Lower leg skin (tissue), 4 donors: ENCODE measurements around the gene STAB1. TPM values are rescaled to one million over a fixed set of nuclear protein-coding genes. Genes with fewer than 3 reads are reported as not detected.
A peak's percentile ranks its signal among the peaks of the same experiment; 100 is the strongest.

Source experiments
- DNase-seq, 2 donors: peaks; one replicate each; pipeline ENCODE4 v3.0.0-alpha.2; 2019; ENCODE audit warnings: low spot score in 2 of 2
- H3K4me3 ChIP-seq: fragments of 200-600 bp; sonication (generic); 2 replicates; pipeline ENCODE4 v1.5.1; 2017; ENCODE audit warnings: mild to moderate bottlenecking, low read depth; ENCODE audit not compliant: poor library complexity, severe bottlenecking
- POLR2A ChIP-seq, 2 donors: fragments of 450-650 bp; IDR thresholded peaks; one replicate each; pipeline ENCODE4 v1.6.1; 2016 to 2017; ENCODE audit warnings: antibody characterized with exemption in 2 of 2, mild to moderate bottlenecking in 1 of 2, moderate library complexity in 1 of 2
- WGBS, 2 donors: methylation state at CpG; one replicate each; pipeline ENCODE4 v1.1.5; 2018; 5-methylcytosine and 5-hydroxymethylcytosine counted together
- intact Hi-C: fragments of 100-400 bp; cut with DNase I; formaldehyde crosslinking; loops from one replicate; pipeline ENCODE4 v1.15.0; 2023; ENCODE audit warnings: low total_unique reads
- total RNA-seq, 4 donors: library from RNA; depleted of rRNA; stranded (reverse); fragments of >200 nt; gene quantifications; one replicate each; pipeline ENCODE4 v1.1.0, GENCODE V29; 2016
- TF ChIP-seq, protein P1 (sequence below), 3 donors: fragments of 450-650 bp; IDR thresholded peaks; one replicate each; pipeline ENCODE4 v1.5.1; 2016; ENCODE audit warnings: antibody characterized with exemption in 3 of 3, mild to moderate bottlenecking in 3 of 3, moderate library complexity in 2 of 3

The STAB1 gene
- total RNA-seq, 4 donors from 2014 or later: 10.1 to 23.9 (median 12.1) TPM

DNA sequence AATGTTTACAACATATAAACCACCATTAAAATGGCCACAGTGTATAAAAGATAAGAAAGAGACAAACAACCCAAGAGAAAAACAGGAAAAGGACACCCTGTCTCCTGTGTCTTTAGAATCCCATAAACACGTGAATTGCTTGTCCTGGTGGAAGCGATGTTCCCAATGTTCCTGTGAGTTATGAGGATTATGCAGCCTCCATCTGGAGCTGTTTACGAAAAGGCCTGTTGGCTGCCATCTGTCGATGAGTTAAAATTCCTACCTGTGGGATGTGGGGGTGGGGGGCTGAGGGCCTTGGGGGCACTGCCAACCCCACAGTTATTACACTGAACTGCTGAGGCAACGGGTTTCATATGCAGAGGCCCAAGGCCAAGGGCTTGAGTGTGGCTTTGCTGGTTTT is 26.1 kb upstream of the STAB1 start:
- TF ChIP-seq, protein P1, sequence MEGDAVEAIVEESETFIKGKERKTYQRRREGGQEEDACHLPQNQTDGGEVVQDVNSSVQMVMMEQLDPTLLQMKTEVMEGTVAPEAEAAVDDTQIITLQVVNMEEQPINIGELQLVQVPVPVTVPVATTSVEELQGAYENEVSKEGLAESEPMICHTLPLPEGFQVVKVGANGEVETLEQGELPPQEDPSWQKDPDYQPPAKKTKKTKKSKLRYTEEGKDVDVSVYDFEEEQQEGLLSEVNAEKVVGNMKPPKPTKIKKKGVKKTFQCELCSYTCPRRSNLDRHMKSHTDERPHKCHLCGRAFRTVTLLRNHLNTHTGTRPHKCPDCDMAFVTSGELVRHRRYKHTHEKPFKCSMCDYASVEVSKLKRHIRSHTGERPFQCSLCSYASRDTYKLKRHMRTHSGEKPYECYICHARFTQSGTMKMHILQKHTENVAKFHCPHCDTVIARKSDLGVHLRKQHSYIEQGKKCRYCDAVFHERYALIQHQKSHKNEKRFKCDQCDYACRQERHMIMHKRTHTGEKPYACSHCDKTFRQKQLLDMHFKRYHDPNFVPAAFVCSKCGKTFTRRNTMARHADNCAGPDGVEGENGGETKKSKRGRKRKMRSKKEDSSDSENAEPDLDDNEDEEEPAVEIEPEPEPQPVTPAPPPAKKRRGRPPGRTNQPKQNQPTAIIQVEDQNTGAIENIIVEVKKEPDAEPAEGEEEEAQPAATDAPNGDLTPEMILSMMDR (IDR thresholded peaks at IDR 0.05): no peak
- no peak for TF ChIP-seq POLR2A (IDR thresholded peaks at IDR 0.05)
- no peak overlapping the region for H3K4me3 ChIP-seq
- intact Hi-C loops: no loop called here
- DNase-seq: no peak
- 70 to 74% methylated on average over 5 of the region's 5 CpGs for WGBS, 2 donors

DNA sequence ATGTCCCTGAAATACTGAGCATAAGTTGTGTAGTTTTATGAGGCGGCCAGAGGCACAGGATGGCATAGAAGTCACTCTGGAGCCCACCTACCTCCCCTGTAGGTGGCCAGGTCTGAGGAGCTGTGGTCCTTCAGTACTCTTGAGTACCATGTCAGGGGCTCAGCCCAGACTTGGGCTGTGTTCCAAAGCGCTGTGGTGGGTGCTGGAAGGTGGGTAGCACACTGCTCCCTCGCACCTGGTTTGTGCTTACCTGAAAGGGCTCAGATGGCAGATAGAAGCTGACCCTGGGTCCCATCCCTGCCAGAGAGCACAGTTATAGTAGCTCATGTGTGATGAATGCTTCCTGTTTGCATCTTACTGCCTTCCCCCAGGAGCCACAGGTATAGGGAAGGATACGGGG is 24.2 kb upstream of the STAB1 start:
- TF ChIP-seq, protein P1 (IDR thresholded peaks at IDR 0.05): no peak
- TF ChIP-seq POLR2A (IDR thresholded peaks at IDR 0.05): no peak
- 92 to 100% methylated on average over 4 of the region's 4 CpGs for WGBS, 2 donors
- intact Hi-C loops: no loop called here
- DNase-seq: no peak
- H3K4me3 ChIP-seq: no peak overlapping the region

DNA sequence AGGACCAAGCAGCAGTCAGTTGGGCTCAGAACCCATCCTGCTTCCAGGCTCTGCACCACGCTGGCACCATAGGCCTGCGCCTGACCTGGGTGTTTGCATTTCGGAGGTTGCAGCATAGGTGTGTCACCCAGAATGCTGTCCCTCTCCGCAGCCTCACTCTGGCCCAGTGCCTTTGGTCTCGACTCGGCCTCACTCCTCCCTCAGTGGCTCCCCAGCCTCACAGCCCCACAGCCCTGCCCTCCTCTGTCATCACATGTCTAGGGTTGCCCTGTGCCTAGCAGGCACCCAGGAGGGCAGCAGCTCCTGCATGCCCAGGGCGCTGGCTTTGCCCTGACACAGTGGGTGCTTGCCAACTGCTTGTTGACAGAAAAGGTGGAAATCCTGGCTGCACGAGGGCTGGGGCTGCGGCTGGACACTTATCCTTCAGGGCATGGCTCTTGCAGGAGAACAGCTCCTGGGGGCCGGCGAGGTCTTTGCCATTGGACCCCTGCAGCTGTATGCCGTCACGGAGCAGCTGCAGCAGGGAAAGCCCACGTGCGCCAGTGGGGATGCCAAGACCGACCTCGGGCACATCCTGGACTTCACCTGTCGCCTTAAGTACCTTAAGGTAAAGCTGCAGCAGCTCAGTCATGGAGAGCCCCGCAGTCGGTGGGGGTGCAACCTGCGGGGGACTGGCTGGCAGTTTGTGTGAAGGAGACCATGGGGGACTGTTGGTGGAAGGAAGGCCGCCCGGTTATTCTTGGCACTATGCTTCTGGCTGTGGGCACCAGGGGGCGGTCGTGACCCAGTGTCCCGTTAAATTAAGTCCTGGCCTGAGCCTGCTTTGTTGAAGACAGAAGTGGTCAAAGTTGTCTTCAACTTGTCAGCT is 23.5 kb upstream of the STAB1 start:
- 64 to 78% methylated on average over 10 to 26 of the region's 26 CpGs for WGBS, 2 donors
- no peak overlapping the region for H3K4me3 ChIP-seq
- TF ChIP-seq, protein P1 (IDR thresholded peaks at IDR 0.05): no peak
- intact Hi-C loops: no loop called here
- DNase-seq: peak; percentile 56 to 94

DNA sequence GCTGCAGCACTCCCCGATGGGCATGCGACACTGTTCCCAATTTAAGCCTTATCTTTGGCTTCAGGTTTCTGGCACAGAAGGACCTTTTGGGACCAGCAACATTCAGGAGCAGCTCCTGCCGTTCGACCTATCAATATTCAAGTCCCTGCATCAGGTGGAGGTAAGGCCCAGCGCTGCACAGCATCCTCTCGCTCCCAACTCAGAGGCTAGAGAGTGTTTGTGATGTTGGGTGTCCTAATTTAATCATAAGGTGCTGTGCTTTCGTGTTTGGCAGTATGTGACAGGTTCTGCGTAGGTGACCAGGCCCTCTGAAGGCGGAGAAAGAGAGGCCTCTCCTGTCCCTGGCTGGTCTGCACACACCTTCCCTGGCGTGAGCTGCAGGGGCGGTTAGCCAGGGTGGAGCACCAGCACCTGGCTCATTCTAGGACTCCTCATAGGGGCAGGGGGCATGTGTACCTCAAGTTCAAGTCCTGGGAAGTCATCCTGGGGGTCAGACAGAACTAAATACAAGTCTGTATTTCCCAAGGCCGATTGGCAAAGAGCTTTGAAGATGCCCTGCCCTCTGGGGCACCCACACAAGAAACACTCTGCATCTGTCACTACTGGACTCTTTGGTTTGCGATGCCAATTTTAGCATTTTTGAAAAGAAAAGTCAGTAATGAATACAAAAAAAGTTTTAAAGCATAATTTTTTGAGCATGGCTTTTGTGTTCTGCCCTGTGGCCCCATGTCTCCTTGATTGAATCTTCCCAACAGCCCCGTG is 22.7 kb upstream of the STAB1 start:
- no peak overlapping the region for H3K4me3 ChIP-seq
- DNase-seq: no peak
- TF ChIP-seq POLR2A (IDR thresholded peaks at IDR 0.05): no peak
- TF ChIP-seq, protein P1 (IDR thresholded peaks at IDR 0.05): no peak
- 75 to 82% methylated on average over 14 of the region's 14 CpGs for WGBS, 2 donors
- intact Hi-C loops: no loop called here

DNA sequence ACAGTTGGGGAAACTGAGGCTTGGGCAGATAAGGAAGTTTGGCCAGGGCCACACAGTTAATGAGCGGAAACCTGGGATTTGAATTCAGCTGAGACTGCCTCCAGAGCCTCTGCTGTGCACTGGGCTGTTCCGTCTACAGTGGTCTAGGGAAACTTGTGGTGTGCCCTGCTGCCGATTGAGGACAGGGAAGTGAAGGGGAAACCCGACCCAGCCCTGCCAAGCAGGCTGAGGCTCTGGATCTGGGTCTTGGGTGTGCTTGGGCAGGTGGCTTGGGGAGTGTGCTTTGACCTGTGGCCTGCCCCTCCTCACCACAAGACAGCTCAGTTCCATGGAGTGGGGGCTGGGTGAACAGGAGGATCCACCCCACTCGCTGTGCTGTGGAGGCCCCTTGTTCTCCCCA is 22.1 kb upstream of the STAB1 start:
- intact Hi-C loops: no loop called here
- 63 to 80% methylated on average over 5 of the region's 5 CpGs for WGBS, 2 donors
- H3K4me3 ChIP-seq: no peak overlapping the region
- TF ChIP-seq, protein P1 (IDR thresholded peaks at IDR 0.05): no peak
- TF ChIP-seq POLR2A (IDR thresholded peaks at IDR 0.05): no peak
- DNase-seq: no peak
